HS-5 (cell line): ENCODE measurements around the gene MAN1C1.

Source experiments
- DNase-seq: peaks from one replicate; pipeline ENCODE4 v3.0.0-alpha.2; 2012; ENCODE audit warnings: low read depth

The MAN1C1 gene

DNA sequence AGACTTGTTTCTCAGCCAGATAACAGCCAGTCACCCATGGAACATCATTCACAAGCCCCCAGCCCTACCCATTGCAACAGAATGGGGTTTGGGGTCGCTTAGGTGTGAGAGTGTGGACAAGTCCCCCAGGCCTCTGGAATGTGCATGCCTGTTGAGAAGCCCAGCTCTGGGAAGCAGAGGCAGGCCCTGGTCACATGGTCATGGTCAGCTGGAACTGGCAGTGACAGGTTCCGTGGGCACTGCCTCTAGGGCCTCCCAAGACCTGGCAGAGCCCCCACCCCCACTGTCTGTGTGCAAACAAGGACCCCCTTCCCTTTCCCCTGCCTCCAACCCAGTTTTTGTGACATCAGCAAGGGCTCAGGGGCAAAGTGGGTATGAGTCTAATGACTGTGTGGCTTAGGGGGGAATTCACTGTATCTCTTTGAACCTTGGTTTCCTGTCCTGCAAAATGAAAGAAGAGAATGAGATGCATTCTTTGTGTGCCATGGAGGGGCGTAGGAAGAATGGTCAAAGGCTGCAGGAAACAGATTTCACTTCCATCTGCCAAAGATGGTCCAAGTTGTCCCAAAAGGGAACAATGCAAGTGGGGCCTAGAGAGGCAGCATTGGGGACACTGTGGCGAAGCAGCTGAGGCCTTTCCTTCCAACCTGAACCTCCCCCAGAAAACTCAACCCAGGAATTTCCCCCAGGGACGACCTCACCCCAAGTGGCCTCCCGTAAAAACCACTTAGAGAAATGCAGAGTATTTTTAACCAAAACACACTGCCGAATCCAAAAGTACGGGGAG, 148.7 kb downstream of the MAN1C1 start:
- DNase-seq = no peak

DNA sequence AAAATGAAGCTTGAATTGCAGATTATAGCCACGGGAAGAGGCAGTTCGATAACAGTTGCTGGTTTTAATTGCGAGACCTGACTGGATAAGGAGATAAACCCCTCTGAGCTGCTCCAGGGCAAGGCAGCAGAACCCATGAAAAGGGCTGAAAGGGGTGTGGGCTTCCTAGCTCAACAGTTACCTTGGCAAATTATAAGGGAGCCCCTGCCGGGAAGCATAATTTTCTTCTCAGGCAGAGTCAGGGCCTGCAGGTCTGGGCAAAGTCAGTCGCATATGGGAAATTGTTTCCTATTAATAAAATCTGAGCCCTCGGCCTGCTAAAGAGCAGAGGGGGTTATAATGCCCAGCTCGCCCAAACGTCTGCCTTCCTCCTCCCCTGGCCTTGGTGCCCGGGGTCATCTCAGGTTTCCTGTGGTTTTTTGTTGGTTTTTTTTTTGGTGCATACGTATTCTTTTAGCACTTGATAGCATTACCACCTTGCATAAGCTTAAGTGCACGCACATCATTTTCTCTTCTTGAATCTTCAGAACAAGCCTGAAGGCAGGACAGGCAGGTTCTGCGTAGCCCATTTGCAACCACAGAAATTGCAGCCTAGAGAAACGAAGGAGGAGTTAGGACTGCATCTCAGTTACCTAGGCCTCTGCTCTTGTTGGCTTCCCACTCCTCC, 149.5 kb downstream of the MAN1C1 start:
- DNase-seq = no peak

DNA sequence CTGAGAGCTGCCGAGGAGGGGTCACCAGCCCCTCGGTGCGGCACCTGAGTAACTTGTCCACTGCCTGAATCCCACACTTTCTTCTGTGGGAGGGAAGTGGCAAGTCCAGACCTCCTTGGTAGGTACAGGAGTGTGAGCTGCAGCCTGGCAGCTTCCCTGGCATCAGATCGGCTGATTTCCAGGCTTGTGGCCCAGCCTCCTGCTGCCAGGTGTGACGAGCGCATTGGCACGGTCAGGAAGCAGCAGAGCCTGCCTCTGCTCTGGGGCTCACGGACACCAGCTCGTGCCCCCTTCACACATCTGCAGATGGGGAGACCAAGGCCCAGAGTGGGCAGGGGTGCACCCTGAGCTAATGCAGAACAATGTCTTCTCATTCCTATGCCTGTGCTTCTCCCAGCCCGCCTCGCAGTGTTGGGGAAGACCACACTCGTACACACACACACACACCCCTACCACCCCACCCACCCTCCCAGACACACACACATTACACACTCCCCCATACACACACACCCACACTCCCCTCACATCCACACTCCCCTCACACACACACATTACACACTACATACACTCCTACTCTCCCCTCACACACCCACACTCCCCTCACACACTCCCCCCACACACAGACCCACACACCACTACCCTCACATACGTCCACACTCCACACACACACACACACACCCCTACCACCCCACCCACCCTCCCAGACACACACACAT, 150.3 kb downstream of the MAN1C1 start:
- no peak for DNase-seq

DNA sequence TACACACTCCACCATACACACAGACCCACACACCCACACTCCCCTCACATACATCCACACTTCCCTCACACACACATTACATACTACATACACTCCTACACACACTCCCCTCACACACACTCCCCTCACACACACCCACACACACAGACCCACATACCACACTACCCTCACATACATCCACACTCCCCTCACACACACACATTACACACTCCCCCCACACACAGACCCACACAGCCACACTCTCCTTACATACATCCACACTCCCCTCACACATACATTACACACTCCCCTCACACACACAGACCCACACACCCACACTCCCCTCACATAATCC, 150.8 kb downstream of the MAN1C1 start:
- no peak for DNase-seq

DNA sequence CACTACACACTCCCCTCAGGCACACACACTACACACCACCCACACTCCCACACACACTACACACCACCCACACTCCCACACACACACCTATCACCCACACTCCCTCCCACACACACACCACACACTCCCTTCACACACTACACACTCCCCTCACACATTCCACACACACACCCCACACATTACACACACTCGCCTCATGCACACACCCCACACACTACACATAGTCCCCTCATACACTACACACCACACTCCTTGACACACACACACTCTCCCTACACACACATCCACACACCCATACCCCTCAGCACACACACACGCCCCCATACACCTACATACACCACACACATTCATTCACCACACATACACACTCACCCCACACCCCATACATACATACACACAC, 152.4 kb downstream of the MAN1C1 start:
- DNase-seq = no peak

DNA sequence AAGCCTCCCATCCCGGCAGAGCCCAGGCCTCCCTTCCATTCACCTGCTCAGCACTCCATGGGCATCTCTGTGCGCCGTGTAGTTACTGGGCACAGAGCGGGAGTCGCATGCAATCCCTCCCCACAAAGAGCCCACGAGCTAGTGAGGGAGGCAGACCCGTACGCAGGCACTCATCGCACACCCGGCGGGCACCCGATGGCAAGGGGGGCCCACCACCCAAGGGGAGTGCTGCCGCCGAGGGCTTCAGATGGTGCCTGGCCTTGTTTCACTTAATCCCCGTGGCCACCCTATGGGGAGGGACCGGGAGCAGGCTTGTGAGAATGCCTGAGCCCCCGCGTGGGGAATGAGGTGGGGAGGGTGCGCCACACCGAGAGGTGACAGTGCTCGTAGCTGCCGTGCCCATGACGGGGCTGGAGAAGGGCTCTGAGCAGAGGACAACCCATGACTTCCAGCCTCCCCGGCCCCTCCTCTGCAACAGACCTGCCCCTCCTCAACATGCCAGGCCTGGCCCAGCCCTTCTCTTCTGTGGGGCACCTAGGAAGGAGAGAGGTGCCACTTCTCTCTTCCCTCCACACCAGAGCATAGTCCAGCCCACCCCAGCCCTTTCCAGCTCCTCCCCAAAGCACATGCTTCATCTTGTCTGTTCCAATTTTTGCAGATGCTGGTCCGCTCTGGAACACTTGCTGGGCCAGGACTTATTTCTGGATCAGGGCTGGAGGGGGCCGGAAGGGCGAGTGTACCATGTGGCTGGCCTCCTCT, 153.2 kb downstream of the MAN1C1 start:
- no peak for DNase-seq

DNA sequence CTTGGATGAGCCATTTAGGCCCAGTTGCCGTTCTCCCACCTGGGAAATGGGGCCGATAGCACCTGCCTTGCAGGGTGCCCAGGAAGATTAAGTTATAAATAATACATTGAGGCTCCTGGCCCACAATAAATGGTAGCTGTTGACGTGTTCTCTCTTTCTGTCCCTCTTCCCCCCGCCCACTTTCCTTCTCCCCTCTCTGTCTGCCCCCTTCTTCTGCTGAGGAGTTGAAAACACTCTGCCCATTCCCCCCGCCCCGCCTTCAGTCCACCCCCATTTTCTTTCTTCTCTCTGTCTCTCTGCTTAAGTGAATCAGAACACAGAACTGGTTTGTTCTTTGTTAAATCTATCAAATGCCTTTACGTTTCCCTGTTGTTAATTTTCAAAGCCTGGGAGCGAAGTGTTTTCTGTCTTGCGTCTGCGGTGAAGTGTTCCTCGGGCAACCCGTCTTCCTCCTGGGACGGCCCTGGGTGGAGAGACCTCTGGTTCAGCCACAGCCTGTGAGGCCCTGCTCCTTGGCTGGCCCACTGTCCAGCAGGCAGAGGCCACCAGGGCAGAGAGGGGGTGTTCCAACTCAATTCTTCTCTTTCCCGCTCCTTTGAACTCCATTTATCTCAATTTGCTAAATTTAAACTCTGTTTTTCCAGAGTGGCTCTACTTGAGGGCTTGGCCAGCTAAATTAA, 154.1 kb downstream of the MAN1C1 start:
- no peak for DNase-seq

DNA sequence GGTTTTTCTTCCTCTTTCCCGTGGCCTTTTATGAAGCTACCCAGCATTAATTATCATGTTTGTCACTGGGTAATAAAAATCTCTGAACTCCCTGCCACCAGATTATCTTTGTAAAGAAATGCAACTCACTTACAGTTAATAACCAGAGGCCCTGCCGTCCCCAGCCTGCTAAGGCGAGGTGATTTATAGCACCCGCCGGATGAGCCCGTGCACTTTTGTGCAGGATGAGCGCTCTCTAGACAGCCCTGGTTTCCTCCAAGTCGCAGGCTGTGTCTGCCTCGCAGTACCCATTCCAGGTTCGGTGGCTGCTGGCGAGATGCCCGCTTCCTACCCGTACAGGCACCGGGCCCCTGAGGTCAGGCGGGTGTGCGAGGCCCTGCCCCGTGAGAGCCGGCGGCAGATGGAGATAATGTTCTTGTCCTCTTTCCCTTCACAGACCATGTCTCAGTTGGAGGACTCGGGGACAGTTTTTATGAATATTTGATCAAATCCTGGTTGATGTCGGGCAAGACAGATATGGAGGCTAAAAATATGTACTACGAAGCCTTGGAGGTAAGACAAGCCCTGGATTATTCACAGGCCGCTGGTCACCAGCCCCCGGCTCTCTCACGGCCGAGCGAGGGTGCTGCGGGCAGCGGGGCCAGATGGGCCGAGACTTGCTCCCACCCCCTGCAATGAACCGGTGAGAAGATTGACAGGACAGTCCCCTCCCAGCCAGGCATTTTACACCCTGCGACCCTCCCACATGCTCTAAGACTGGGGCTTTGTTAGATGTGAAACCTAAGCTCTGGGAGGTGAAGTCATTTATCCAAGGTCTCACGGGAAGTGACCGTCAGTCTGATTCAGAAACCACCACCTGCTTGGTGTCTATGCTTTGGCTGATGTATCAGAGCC, 154.9 kb downstream of the MAN1C1 start:
- no peak for DNase-seq

DNA sequence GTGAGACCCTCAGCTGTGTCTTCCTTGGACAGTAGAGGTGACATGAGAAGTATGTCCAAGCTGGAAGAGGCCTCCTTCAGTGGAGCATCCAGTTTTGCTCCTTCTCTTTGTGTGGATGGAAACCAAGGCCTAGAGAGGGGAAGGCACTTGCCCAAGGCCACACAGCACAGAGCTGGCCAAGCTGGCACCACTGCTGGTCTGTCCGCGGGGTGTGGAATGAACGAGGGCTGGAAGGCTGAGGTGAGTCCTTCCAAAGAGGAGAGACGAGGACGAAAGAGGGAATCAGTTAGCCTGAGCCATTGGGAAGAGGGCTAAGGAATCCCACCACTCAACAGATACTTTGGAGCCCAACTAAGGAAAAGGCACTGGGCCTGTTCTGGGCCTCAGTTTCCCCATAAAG, 155.6 kb downstream of the MAN1C1 start:
- no peak for DNase-seq

DNA sequence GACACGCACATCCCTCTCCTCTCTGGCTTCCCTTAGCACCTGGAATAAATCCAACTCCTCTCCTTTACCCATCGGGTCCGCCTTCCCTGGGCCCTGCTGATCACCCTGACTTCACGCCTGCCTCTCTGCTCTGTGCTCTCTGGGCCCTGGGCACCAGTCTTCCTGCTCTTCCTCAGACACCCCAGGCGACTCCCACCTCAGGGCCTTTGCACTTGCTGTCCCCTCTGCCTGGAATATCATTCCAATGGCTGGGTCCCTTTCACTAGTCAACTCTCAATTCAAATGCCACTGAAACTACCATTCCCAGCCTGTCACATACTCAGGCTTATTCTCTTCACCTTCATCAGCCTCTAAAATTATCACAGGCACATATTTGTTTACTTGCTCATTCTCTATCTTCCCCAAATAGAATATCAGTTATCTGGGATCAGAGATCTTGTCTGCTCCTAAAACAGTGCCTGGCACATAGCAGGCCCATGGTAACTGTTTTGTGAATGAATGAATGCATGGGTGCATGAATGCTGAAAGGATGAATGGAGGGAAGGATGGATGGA, 156.2 kb downstream of the MAN1C1 start:
- no peak for DNase-seq

DNA sequence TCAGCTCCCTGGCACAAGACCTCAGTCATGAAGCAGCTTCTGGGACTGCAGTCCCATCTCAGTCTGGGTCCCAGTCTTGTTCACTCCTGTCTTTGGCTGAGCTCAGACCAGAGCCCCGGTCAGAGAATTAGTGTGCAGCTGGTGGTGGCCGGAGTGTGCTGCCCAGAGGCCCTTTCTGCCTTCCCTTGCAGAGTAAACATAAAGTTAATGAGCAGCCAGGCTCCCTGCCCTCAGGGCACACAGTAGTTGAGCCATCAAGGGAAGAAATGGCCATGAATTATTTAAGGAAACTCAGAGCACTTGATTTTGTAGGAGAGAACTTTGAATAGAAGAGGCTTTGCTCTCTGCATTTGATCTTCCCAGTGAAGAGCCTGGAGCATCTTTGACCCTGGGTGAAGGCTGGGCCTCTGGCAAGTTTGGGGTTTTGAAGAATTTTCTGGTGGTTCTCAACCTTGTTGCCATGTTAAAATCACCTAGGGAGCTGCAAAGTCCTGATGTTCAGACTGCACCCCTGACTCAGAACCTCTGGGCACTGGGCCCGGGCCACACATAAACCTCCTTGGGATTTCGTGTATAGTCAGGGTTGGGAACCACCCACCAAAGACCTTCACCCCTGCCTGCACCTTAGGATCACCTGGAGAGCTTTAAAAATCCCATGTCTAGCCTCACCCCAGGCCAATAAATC, 157.0 kb downstream of the MAN1C1 start:
- no peak for DNase-seq

DNA sequence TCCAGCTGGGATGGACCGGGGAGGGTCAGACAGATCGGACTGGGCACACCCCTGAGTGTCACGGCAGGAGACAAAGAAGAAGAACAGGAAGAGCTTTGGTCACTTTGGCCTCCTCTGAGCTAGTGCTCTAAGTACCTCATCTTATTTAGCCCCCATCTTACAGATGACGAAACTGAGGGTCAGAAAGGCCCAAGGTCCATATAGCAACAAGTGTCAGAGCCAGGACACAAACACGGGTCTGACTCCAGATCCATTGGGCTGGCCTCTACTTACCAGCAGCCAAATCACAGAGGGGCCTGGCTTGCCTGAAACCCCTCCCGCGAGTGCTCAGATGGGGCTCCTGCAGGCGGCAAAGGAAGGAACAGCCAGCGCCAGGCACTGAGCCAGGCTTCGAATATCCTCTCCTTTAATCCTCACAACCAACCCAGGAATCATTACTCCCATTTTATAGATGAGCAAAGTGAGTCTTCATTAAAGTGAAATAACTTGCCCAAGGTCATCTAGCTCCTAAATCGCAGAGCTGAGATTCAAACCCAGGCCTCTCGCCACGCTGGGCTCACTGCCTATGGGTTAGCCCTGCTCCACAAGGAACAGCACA, 157.7 kb downstream of the MAN1C1 start:
- no peak for DNase-seq

DNA sequence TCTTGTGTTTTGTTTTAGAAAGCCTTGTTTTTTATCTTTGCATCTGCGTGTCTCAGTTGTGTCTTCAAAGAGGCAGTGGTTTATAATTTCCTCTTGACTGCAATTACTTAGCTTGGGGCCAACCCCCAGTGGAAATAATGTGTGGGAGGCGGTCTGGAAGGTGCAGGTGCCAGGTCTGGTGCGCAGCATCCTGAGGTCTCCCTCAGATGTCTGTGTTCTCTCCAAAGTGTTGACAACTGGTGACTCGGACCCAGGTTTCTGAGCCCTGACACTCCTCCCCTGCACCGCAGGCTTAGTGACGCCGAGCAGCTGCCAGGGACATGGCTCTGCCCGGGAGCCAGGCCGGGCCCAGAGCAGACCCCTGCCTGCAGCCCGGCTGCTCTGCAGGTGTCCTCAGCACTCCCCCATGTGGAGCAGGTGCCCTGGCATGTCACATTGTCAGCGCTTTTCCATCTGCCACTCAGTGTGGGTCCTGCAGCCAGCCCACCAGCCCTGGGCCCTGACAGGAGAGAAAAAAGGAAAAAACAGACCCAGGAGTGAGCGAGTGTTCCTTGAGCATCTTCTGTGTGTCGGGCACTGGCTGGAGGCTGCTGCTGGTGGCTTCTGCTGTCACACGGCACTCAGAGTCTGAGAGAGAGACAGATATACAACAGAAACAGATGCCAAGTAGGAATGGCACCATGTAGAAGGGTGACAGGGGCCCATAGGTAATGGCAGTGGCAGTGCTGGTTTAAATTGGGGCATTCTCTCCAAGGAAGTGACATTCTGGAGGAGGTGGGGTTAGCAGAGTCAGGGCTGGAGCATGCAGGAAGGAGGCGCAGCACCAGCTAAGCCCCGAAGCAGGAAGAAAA, 158.6 kb downstream of the MAN1C1 start:
- no peak for DNase-seq

DNA sequence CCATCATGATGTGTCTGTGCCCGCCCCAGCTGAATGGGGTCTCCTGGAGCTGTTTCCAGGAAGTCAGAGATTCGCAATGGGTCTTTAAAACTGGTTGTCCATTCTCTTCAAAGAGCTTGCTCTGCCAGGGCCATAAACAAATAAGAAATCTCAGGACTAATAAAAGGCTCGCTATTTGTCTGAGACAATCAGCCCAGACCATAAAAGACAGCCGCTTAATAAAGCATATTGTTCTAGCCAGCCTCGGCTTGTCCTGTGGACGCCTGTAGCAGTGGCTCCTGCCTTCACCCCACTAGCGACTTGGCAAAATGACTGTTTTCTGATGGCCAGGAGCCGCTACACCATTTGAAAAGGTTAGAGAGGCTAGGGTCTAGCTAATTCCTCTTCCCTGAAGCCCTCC, 162.8 kb downstream of the MAN1C1 start:
- no peak for DNase-seq

DNA sequence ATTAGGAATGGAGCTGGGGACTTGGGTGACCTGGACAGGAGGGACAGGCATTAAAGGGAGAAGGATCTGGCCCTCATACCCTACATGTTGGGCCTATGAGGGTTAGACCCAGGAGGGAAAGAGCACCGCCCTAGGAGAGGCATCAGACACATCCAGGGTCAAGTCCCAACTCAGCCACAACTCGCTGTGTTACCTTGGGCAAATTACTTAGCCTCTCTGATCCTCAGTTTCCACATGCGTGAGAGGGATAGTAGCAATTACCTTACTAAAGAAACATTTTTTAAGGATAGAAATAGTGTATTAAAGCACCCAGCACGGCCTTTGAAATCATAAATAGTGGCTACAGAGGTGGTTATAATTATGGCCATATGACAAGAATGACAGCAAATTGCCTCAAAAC, 163.3 kb downstream of the MAN1C1 start:
- DNase-seq = no peak

DNA sequence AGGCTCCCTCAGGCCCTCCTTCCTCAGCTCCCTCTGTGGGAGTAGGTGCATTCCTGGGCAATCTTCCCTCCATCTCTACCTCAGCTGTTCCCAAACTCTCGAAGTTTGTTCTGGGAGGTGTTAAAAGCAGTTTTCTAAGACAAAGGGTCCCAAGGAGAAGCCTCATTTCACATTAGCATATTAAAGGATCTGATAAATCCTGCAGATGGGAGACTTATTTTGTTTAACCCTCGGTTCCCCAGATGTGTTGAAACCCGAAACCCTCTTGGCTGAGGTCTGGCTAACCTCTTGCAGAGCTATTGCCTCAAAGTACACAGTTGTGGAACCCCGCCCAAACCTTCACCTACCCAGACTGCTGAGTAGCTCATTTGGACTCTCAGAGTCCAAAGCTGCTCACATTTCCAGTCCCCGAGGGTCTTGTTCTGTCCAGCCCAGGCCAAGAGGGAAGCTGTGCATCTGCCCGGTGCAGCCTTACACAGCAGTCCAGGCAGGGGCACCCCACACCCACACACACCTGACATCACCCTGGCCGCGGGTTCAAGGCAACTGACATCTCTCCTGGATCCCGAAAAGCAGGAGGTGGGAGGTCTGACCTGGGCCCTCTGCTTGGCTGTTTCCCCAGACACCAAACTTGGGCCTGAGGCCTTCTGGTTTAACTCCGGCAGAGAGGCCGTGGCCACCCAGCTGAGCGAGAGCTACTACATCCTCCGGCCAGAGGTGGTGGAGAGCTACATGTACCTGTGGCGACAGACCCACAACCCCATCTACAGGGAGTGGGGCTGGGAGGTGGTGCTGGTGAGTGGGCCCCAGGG, 163.9 kb downstream of the MAN1C1 start:
- DNase-seq = no peak

DNA sequence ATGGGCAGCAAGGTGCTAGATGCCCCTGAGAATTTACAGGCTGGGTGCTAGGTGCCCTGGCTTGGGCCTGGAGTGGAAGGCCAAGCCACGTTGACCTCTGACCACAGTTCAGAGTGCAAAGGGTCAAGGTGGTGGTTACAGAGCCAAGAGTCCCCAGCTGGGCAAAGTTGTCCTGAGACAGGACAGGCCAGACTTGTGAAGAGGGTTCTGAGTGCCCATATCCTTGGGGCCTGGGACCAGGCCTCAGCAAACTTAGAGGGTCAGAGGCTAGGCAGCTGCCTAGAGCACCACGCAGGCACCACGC, 164.5 kb downstream of the MAN1C1 start:
- no peak for DNase-seq

DNA sequence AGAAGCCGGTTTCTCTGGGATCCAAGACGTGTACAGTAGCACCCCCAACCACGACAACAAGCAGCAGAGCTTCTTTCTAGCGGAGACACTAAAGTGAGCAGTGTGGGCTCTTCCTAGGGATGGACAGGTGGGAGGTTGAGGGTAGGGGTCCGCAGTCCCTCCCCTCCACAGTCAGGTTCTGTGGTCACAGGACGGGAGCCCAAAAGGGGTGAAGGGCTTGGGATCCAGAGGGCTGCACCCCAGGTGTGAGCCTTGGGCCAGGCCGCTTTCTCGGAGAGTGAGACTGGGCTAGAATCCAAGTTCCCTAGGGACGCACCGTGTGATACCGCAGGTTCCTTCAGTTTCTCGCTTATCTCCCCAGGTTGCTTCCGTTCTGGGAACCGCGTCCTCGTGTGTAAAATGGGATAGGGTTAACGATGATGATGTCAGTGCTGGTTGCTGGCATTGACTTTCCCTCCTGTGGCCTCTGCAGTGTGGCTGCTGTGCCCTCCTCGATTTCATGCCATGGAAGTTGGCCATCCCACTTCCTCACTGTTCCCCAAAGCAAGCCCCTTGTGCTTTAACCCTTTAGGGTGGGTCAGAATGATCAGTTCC, 166.1 kb downstream of the MAN1C1 start:
- no peak for DNase-seq
